K562 (cell line): ENCODE measurements around the gene PNMA8B. TPM values are rescaled to one million over a fixed set of nuclear protein-coding genes. Genes with fewer than 3 reads are reported as not detected.

Experiments
- ATAC-seq: fragments of 200-7000 bp; cut with Tn5 transposase; 3 replicates; pipeline ENCODE4 v1.9.1; 2020; ENCODE audit warnings: moderate library complexity
- BruUV-seq: library from RNA; stranded (reverse); fragments of 400-500 nt; replicated peaks from 2 replicates; lab custom pipeline; 2021; lab: Mats Ljungman, UMichigan
- CTCF ChIA-PET: fragments of 300-600 bp; formaldehyde crosslinking; extraction: SDS; loops from one replicate; lab custom pipeline; 2021; ENCODE audit warnings: low intra/inter-chr PET ratio; lab: Yijun Ruan, JAX
- POLR2A ChIA-PET: fragments of 300-600, 350-650 bp; sonication (Branson Sonifier 250); formaldehyde crosslinking; extraction: SDS; loops from one replicate; lab custom pipeline; 2021; ENCODE audit warnings: antibody characterized with exemption, inconsistent platforms; lab: Yijun Ruan, JAX
- DNase-seq, 4 experiments: peaks; one replicate each; pipeline versions ENCODE4 v3.0.0 to v3.0.0-alpha.2; 2011 to 2018; ENCODE audit warnings: low spot score in 3 of 4, mixed read lengths in 3 of 4; ENCODE audit errors: extremely low read depth in 1 of 4
- FAIRE-seq: peaks from 2 replicates; lab custom pipeline; 2011; peaks lifted over from hg19 to GRCh38; lab: Jason Lieb, UNC
- H2AFZ ChIP-seq: 2 replicates; pipeline ENCODE4 v1.6.0; 2011; ENCODE audit warnings: low read depth, low read length, control low read depth, inconsistent platforms
- H3K27ac ChIP-seq: fragments of 200-600 bp; 3 replicates; pipeline ENCODE4 v1.8.0; 2011; ENCODE audit warnings: low read depth, mild to moderate bottlenecking, control low read depth, inconsistent platforms, low read length, moderate library complexity, mixed read lengths; ENCODE audit errors: extremely low read depth
- H3K27me3 ChIP-seq, 2 experiments: fragments of 300-600 bp in 1 of 2; 2 replicates in 1 of 2; 3 replicates in 1 of 2; pipeline versions ENCODE4 v1.6.0 to v1.8.0; 2011; ENCODE audit warnings: inconsistent platforms in 2 of 2, low read length in 2 of 2, mild to moderate bottlenecking in 1 of 2, mixed read lengths in 1 of 2, moderate library complexity in 1 of 2; ENCODE audit not compliant: control insufficient read depth in 2 of 2, insufficient read depth in 2 of 2
- H3K36me3 ChIP-seq: fragments of 300-600 bp; 3 replicates; pipeline ENCODE4 v1.8.0; 2011; ENCODE audit warnings: mild to moderate bottlenecking, low read length, inconsistent platforms; ENCODE audit not compliant: control insufficient read depth, insufficient read depth
- H3K4me1 ChIP-seq, 2 experiments: fragments of 200-600 bp in 1 of 2; replicated peaks in 1 of 2; 2 replicates in 1 of 2; 3 replicates in 1 of 2; pipeline versions ENCODE4 v1.5.1 to v1.8.0; 2011; ENCODE audit warnings: inconsistent platforms in 2 of 2, low read length in 2 of 2, mild to moderate bottlenecking in 1 of 2, mixed read lengths in 1 of 2, moderate library complexity in 1 of 2; ENCODE audit not compliant: control insufficient read depth in 2 of 2, insufficient read depth in 2 of 2
- H3K4me2 ChIP-seq: 2 replicates; pipeline ENCODE4 v1.6.1; 2011; ENCODE audit warnings: low read length, control low read depth, inconsistent platforms, mixed read lengths; ENCODE audit not compliant: insufficient read depth
- H3K4me3 ChIP-seq: fragments of 200-600 bp; sonication (generic), shearing (Covaris generic); 2 replicates; pipeline ENCODE4 v1.5.1; 2016; ENCODE audit warnings: control low read depth, inconsistent platforms
- H3K79me2 ChIP-seq: fragments of 200-600 bp; 3 replicates; pipeline ENCODE4 v1.8.0; 2011; ENCODE audit warnings: low read length, inconsistent platforms; ENCODE audit not compliant: control insufficient read depth, insufficient read depth
- H3K9ac ChIP-seq, 2 experiments: 2 replicates each; pipeline versions ENCODE4 v1.6.0 to v1.6.1; 2011; ENCODE audit warnings: low read depth in 2 of 2, low read length in 2 of 2, control low read depth in 1 of 2, inconsistent platforms in 1 of 2, mild to moderate bottlenecking in 1 of 2, mixed read lengths in 1 of 2; ENCODE audit not compliant: insufficient read depth in 1 of 2
- H3K9me1 ChIP-seq: one replicate; pipeline ENCODE4 v1.6.0; 2011; ENCODE audit warnings: inconsistent platforms, mild to moderate bottlenecking, low read length, moderate library complexity; ENCODE audit not compliant: control insufficient read depth, insufficient read depth
- H3K9me3 ChIP-seq: replicated peaks from 2 replicates; pipeline ENCODE4 v1.5.1; 2011; ENCODE audit warnings: low read depth, low read length, inconsistent platforms; ENCODE audit not compliant: control insufficient read depth, insufficient read depth
- H4K20me1 ChIP-seq: replicated peaks from 2 replicates; pipeline ENCODE4 v1.6.1; 2011; ENCODE audit warnings: low read length, inconsistent platforms, mixed read lengths; ENCODE audit not compliant: control insufficient read depth, insufficient read depth
- CREM ChIP-seq: IDR thresholded peaks from 2 replicates; pipeline ENCODE4 v1.6.1; 2014; ENCODE audit warnings: antibody characterized with exemption, low read depth
- FOXK1 ChIP-seq: sonication (generic); formaldehyde crosslinking; IDR thresholded peaks from 2 replicates; pipeline ENCODE4 v1.8.0; 2022; ENCODE audit warnings: missing genetic modification reagents, mild to moderate bottlenecking, borderline replicate concordance
- FOXK2 ChIP-seq, 2 experiments: fragments of 450-650 bp; IDR thresholded peaks in 1 of 2; conservative IDR thresholded peaks in 1 of 2; 2 replicates each; pipeline ENCODE4 v1.6.1; 2016; ENCODE audit warnings: low read depth in 2 of 2, mild to moderate bottlenecking in 1 of 2
- JUND ChIP-seq, 2 experiments: IDR thresholded peaks; 2 replicates in 1 of 2; 3 replicates in 1 of 2; pipeline ENCODE4 v1.6.1; 2011; ENCODE audit warnings: borderline replicate concordance in 2 of 2, low read depth in 2 of 2, low read length in 2 of 2, improper control_type of control experiment in 1 of 2, missing biosample characterization in 1 of 2, missing genetic modification characterization in 1 of 2, missing genetic modification reagents in 1 of 2
- KLF16 ChIP-seq: IDR thresholded peaks from 2 replicates; pipeline ENCODE4 v1.6.1; 2016; ENCODE audit warnings: antibody characterized with exemption
- MTF1 ChIP-seq: fragments of 250-450 bp; sonication (Bioruptor Pico); IDR thresholded peaks from 2 replicates; pipeline ENCODE4 v1.9.0; 2021; ENCODE audit warnings: moderate library complexity, mild to moderate bottlenecking, inconsistent platforms, borderline replicate concordance
- RBM25 ChIP-seq: fragments of 200-400 bp; formaldehyde crosslinking; IDR thresholded peaks from 2 replicates; pipeline ENCODE4 v1.6.1; 2018; ENCODE audit warnings: low read length, low read depth, moderate library complexity; ENCODE audit not compliant: severe bottlenecking
- RCOR1 ChIP-seq, 2 experiments: IDR thresholded peaks; 2 replicates each; pipeline ENCODE4 v1.6.1; 2012; ENCODE audit warnings: low read depth in 2 of 2, low read length in 2 of 2, borderline replicate concordance in 1 of 2, improper control_type of control experiment in 1 of 2
- WGBS: fragments of 100-300 bp; shearing (Covaris generic); methylation state at CpG from one replicate; pipeline ENCODE4 v1.1.6; 2016; ENCODE audit warnings: low coverage, mixed read lengths; ENCODE audit not compliant: insufficient coverage; ENCODE audit errors: missing lambda C conversion rate; 5-methylcytosine and 5-hydroxymethylcytosine counted together
- in situ Hi-C: fragments of 300-500 bp; cut with MboI; formaldehyde crosslinking; loops from 4 replicates; pipeline ENCODE4 v1.15.0; 2018; ENCODE audit warnings: inconsistent platforms, mixed read lengths
- intact Hi-C: fragments of 100-400 bp; cut with micrococcal nuclease; formaldehyde crosslinking; loops from 2 replicates; pipeline ENCODE4 v1.14.2; 2022
- polyA plus RNA-seq, 8 experiments: library from polyadenylated mRNA; depleted of rRNA in 4 of 8; stranded (reverse) in 5 of 8; unstranded in 3 of 8; fragments of >200 nt; fragmentation: Nextera tagmentation in 2 of 8; fragmentation: Illumina TruSeq in 1 of 8; extraction: Ambion mirVana in 2 of 8; extraction: Trizol in 1 of 8; gene quantifications; 2 replicates each; pipeline versions ENCODE4 v1.2.1 to v1.2.3, GENCODE V29; 2011 to 2014; ENCODE audit warnings: inconsistent platforms in 1 of 8, missing spikeins in 1 of 8
- total RNA-seq, 7 experiments: library from RNA; depleted of rRNA in 6 of 7; stranded (reverse); fragments of >200 nt in 6 of 7; fragmentation: Illumina TruSeq in 2 of 7; extraction: Trizol in 2 of 7; gene quantifications; 2 replicates each; pipeline versions ENCODE4 v1.2.1 to v1.2.3, GENCODE V29; 2011 to 2021; ENCODE audit warnings: low replicate concordance in 1 of 7
- TF ChIP-seq, protein P1 (sequence below), 3 experiments: IDR thresholded peaks in 2 of 3; conservative IDR thresholded peaks in 1 of 3; 2 replicates each; pipeline ENCODE4 v1.5.1; 2011 to 2012; ENCODE audit warnings: low read length in 3 of 3, mild to moderate bottlenecking in 3 of 3, control low read depth in 2 of 3, improper control_type of control experiment in 1 of 3, inconsistent platforms in 1 of 3, low read depth in 1 of 3, mixed read lengths in 1 of 3, moderate library complexity in 1 of 3; ENCODE audit not compliant: insufficient read depth in 2 of 3

PNMA8B gene
- total and polyA plus RNA-seq, 9 of the 15 experiments (the other 6 are each of a cell fraction or from before 2014, with no cell fraction given), result not detected

DNA sequence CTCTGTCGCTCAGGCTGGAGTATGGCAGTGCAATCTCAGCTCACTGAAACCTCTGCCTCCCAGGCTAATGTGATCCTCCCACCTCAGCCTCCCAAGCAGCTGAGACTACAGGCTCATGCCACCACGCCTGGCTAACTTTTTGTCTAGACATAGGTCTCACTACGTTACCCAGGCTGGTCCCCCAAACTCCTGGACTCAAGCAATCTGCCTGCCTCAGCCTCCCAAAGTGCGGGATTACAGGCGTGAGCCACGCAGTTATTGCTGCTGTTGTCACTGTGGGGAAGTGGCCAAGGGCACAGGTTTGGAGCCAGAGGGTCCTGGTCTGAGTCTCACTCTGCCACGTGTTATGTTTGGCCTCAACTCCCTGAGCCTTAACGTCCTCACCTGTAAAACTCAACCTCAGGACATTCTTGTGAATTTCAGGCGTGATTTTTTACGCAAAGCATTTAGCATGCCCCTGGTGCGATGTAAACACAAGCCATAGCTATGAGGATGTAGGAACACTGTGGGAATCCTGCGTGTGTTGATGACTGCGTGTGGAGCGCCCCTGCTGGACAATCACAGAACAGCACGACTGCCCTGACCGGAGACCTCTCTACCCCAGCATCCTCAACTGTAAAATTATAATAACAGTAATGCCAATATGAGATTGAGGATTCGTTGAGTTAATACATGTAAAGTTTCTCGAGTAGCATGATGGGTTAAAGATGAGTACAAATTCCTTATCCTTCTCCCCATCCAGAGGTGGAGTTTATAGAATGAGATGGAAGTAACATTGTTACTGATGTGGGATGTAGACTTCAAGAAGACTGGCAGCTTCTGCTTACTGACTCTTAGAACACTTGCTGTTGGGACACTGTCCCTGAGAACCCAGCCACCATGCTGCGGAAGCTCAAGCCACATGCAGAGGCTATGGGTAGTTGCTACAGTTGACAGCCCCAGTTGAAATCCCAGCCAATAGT is 41.8 kb upstream of the PNMA8B start:
- H3K27me3 ChIP-seq, result peaks cover 31 to 50% of the 10 kb centered on the region in 2 experiments
- in situ Hi-C loops, result no loop called here
- TF ChIP-seq KLF16 (peak; percentile 31; the same call in 1 of the 2 replicates), CREM (peak; percentile 62), RCOR1 (IDR thresholded peaks at IDR 0.05; ENCODE audit: borderline replicate concordance in 1 of 2, low read depth in 2 of 2, low read length in 2 of 2) (peak in 1 of 2 experiments; percentile 43; a peak in 1 of 4 replicates), FOXK2 (conservative IDR thresholded peaks at IDR 0.05 in 1 of 2, IDR thresholded peaks at IDR 0.05 in 1 of 2; ENCODE audit: low read depth in 2 of 2) (0 out of 4 replicates have a peak, but pooled peaks of 1 of the 2 experiments have one; percentile 27), MTF1 (CRISPR knock-in tag) (no peak), JUND (IDR thresholded peaks at IDR 0.05; ENCODE audit: borderline replicate concordance, low read depth, low read length) (0 out of 2 replicates have a peak, but pooled peaks have one; percentile 19), JUND (tag; IDR thresholded peaks at IDR 0.05; ENCODE audit: borderline replicate concordance, low read depth, low read length) (no peak), RBM25 (peak; percentile 24), FOXK1 (CRISPR knock-in tag) (no peak)
- TF ChIP-seq, protein P1, sequence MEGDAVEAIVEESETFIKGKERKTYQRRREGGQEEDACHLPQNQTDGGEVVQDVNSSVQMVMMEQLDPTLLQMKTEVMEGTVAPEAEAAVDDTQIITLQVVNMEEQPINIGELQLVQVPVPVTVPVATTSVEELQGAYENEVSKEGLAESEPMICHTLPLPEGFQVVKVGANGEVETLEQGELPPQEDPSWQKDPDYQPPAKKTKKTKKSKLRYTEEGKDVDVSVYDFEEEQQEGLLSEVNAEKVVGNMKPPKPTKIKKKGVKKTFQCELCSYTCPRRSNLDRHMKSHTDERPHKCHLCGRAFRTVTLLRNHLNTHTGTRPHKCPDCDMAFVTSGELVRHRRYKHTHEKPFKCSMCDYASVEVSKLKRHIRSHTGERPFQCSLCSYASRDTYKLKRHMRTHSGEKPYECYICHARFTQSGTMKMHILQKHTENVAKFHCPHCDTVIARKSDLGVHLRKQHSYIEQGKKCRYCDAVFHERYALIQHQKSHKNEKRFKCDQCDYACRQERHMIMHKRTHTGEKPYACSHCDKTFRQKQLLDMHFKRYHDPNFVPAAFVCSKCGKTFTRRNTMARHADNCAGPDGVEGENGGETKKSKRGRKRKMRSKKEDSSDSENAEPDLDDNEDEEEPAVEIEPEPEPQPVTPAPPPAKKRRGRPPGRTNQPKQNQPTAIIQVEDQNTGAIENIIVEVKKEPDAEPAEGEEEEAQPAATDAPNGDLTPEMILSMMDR (IDR thresholded peaks at IDR 0.05 in 2 of 3, conservative IDR thresholded peaks at IDR 0.05 in 1 of 3; ENCODE audit: insufficient read depth in 2 of 3, low read depth in 1 of 3, low read length in 3 of 3), result peak; percentile 73 to 94 (median 84)
- TF ChIP-seq, all 486 proteins: peak for 7

More for the DNA sequence above, 41.8 kb upstream of the PNMA8B start:
- Histone ChIP-seq H4K20me1 (no peaks in the 10 kb centered on the region), H3K4me3 (no peak overlapping the region), H3K4me2 (no peak overlapping the region), H3K9me1 (no peaks in the 10 kb centered on the region), H3K79me2 (no peaks in the 10 kb centered on the region), H3K27ac (no peak overlapping the region), H3K9me3 (no peaks in the 10 kb centered on the region), H3K36me3 (no peaks in the 10 kb centered on the region), H3K4me1 (no peaks in the 10 kb centered on the region), H2AFZ (no peak overlapping the region), H3K9ac (no peak overlapping the region)
- CTCF ChIA-PET, result interaction anchor here (0.5 to 1.4 kb wide), 4 partner anchors 18 to 124 kb away, joined by 3 to 5 read pairs (median 4); partner anchors contain the start of gene DACT3
- WGBS, result 3% methylated on average over 18 of the region's 19 CpGs
- FAIRE-seq (peak; percentile 85), ATAC-seq (peak; percentile 91), DNase-seq (peak; percentile 37 to 77 (median 68))
- intact Hi-C loops, result no loop called here
- POLR2A ChIA-PET, result interaction anchor here (1.1 kb wide), 1 partner anchor 63 kb away, joined by 3 read pairs; the partner anchor contains the start of gene CALM3
- no TSS peak for BruUV-seq
